Memory B cell (primary cell): ENCODE data around the gene KRT75.
"Not testable (repeated sequence)": the region's sequence is repeated elsewhere in the genome, so short reads cannot be mapped to it uniquely, and the experiment has no call there.

ENCODE experiments used
- ATAC-seq: fragments of 150-1000 bp; cut with Tn5 transposase; 2 replicates; pipeline ENCODE4 v1.10.0; 2021; ENCODE audit warnings: low read depth, mild to moderate bottlenecking, moderate library complexity
- DNase-seq, 2 donors: peaks; one replicate each; pipeline ENCODE4 v3.0.0; 2022; ENCODE audit warnings: low spot score in 2 of 2
- H3K27ac Mint-ChIP-seq: one replicate; pipeline ENCODE4 v1.8.0; 2022; ENCODE audit warnings: mild to moderate bottlenecking, moderate library complexity, mixed read lengths
- H3K27me3 Mint-ChIP-seq: one replicate; pipeline ENCODE4 v1.8.0; 2022; ENCODE audit warnings: mixed read lengths
- H3K36me3 Mint-ChIP-seq: one replicate; pipeline ENCODE4 v1.8.0; 2022; ENCODE audit warnings: mild to moderate bottlenecking, mixed read lengths
- H3K4me1 Mint-ChIP-seq: one replicate; pipeline ENCODE4 v1.8.0; 2022; ENCODE audit warnings: mixed read lengths
- H3K4me3 Mint-ChIP-seq: one replicate; pipeline ENCODE4 v1.8.0; 2022; ENCODE audit warnings: mild to moderate bottlenecking, moderate library complexity, mixed read lengths
- H3K9me3 Mint-ChIP-seq: one replicate; pipeline ENCODE4 v1.8.0; 2022; ENCODE audit warnings: mixed read lengths

Gene KRT75

DNA sequence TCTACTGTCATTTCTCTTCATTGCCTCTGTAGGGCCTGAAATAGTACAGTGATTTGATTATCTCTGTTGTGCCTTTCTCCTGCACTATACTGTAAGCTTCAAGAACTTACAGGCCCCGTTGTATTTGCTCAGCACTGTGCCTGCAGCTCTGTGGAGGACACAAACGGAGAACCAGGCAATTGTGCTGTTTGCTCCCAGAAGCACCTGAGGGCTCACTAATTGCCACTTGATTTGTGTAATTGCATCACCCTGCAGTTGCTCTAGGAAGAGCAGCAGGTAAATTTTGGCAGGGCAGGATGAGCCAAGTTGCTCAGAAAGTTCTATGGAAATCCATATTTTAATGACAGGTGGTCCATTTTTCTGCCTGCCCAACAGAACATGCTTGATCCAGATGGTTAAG lies 16.4 kb downstream of the KRT75 start:
- ATAC-seq (no peak), DNase-seq (no peak)
- H3K4me3 Mint-ChIP-seq, result no peak overlapping the region
- H3K4me1 Mint-ChIP-seq, result peaks cover 4% of the 10 kb centered on the region
- H3K36me3 Mint-ChIP-seq, result no peaks in the 10 kb centered on the region
- no peak overlapping the region for H3K27ac Mint-ChIP-seq
- peaks cover 17% of the 10 kb centered on the region for H3K27me3 Mint-ChIP-seq
- H3K9me3 Mint-ChIP-seq, result no peaks in the 10 kb centered on the region

DNA sequence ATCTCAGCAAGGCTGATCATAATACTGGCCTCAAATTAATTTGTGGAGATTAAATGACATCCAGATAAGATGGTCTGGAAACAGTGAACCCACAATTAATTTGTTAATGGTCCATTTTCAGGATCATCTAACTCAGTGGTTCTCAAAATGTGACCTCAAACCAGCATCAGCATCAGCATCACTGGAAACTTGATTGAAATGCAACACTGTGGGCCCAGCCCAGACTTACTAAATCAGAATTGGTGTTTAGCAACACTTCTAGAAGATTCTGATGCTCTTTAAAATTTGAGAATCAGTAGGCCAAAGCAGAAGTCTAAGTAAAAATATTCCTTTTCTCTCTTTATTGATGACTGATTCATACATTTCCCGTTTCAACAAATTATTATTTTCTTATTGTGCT lies 17.4 kb downstream of the KRT75 start:
- H3K27me3 Mint-ChIP-seq, result peaks cover 14% of the 10 kb centered on the region

DNA sequence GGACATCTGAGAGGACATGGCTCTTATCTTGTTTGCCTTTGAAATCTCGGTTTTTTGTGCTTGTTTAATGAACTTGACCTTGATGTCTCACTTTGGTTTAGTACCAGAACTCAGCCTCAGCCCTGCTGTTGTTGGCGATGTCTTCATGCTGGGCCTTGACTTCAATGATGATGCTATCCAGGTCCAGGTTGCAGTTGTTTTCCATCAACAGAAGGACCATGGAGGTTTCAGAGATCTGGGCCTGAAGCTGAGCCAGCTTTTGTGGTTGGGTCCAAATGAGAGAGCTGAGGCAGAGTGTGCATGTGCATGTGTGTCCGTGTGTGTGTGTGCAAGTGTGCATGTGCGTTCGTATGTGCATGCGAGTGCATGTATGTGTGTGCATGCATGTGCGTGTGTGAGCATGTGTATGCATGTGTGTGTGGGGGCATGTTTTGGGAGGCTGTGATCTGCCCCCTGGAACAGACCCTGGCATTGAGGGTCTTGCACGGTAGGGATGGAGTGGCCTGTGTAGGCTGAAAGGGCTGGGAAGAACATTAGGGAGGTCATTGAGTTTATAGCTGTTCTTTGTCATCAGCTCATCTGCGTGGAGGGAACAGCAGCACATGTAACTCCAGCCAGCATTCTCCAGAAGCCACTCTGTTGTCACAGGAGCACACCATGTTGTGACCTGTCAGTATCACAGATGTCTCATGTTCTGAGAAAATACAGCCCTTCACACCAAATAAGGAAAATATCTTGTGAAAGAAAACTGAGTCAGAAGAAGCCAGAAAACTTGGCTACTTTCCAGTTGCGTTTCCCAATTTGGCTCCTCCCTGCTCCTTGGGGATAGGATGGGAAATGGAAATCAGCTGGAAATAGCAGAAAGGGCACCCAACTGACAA lies 18.1 kb downstream of the KRT75 start:
- H3K9me3 Mint-ChIP-seq, result no peaks in the 10 kb centered on the region
- H3K4me3 Mint-ChIP-seq, result no peak overlapping the region
- H3K27me3 Mint-ChIP-seq, result peaks cover 14% of the 10 kb centered on the region
- H3K36me3 Mint-ChIP-seq, result no peaks in the 10 kb centered on the region
- no peak for ATAC-seq
- H3K4me1 Mint-ChIP-seq, result peaks cover 4% of the 10 kb centered on the region
- H3K27ac Mint-ChIP-seq, result no peak overlapping the region
- no peak for DNase-seq

More for the DNA sequence above, 17.4 kb downstream of the KRT75 start:
- Mint-ChIP-seq H3K4me1 (peaks cover 4% of the 10 kb centered on the region), H3K36me3 (no peaks in the 10 kb centered on the region), H3K9me3 (no peaks in the 10 kb centered on the region), H3K27ac (no peak overlapping the region), H3K4me3 (no peak overlapping the region)
- ATAC-seq (no peak), DNase-seq (no peak)

DNA sequence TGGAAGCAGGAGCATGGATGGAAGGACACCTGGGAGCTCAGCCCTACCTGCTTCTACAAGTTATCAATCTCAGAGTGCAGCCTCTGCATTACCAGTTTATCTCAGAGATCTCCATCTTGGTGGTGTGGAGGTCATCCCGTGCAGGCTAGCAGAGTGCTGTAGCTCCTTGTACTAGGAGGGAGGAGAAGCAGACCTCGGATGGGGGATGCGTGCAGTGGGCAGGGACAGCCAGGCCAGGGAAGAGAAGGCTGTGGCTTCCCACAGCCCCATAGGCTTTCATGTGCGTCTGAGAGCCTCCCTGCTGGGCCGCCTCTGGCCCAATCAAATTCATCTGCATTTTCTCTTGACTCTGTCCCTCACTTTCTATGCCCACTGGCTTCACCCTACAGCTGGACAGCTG lies 19.2 kb downstream of the KRT75 start:
- Mint-ChIP-seq H3K27me3 (peaks cover 12% of the 10 kb centered on the region), H3K27ac (no peak overlapping the region), H3K4me3 (no peak overlapping the region), H3K9me3 (no peaks in the 10 kb centered on the region), H3K4me1 (peaks cover under 1% of the 10 kb centered on the region), H3K36me3 (no peaks in the 10 kb centered on the region)
- ATAC-seq, result no peak
- DNase-seq, result no peak

DNA sequence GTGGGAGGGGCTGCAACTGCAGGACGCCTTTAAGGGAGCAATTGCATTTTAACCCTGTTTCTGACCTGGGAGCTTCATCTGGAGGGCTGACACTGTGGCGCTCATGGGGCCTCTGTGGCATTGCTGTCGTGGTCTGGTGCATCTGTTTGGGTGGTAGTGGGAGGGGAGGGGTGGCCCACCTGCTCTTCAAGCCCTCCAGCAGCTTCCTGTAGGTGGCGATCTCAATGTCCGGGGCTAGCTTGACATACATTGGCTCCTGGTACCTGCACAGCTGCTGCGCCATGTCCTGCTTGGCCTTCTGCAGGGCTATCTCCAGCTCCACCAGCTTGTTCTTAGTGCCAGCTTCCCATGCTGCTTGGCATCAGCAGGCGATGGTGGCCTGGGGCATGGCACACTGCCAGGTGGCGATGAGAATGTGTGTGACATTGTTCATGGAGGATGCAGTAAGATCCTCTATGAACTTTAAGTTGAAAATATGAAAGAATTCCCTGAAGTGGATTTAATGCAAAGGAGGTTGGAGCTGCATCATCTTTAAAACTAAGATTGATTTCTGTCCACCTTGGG lies 20.3 kb downstream of the KRT75 start:
- Mint-ChIP-seq H3K4me1 (no peaks in the 10 kb centered on the region), H3K36me3 (no peaks in the 10 kb centered on the region), H3K9me3 (no peaks in the 10 kb centered on the region), H3K4me3 (no peak overlapping the region), H3K27me3 (peaks cover 12% of the 10 kb centered on the region), H3K27ac (no peak overlapping the region)
- DNase-seq, result no peak
- ATAC-seq, result no peak

DNA sequence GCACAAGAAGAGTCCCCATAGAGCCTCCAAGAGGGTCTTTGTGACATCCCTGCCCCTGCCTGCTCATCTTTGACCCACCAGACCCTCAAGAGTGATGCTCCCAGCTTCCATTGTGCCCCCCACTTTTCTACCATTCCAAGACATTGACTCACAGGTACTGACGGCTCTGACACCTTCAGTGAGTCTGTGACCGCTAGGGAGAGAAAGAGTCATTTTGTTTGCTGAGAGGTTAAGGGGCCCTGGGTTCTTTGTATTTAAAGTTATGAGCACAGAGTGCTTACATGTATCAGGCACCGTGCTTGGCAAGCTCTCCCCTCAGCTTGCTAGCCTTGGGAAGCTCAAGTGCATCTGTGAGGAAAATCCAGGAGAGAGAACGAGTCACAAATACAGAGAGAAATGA lies 21.0 kb downstream of the KRT75 start:
- H3K9me3 Mint-ChIP-seq, result no peaks in the 10 kb centered on the region
- no peaks in the 10 kb centered on the region for H3K4me1 Mint-ChIP-seq
- H3K27me3 Mint-ChIP-seq, result peaks cover 15% of the 10 kb centered on the region
- no peak overlapping the region for H3K27ac Mint-ChIP-seq
- H3K4me3 Mint-ChIP-seq, result no peak overlapping the region
- ATAC-seq, result no peak
- no peak for DNase-seq
- H3K36me3 Mint-ChIP-seq, result peaks cover 3% of the 10 kb centered on the region

DNA sequence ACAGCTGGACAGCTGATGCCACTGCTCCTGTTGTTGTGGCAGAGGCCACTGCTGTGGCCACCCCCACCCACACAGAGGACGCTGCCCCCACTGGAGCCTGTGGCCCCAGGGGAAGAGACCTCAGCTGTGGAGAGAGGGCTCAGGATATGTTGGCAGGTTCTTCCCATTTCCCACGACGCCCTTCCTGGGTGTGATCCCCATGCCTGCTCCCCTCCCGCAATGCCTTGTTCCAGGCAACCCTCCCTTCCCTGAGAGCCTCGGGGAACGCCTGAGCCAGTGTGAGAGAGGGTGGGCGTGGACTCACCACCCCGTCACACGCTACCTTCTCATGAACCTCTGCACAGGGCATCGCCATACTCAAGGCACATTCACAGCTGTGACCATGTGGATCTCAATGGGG lies 22.4 kb downstream of the KRT75 start:
- Mint-ChIP-seq H3K9me3 (no peaks in the 10 kb centered on the region), H3K4me1 (no peaks in the 10 kb centered on the region), H3K4me3 (no peak overlapping the region), H3K27ac (no peak overlapping the region), H3K36me3 (peaks cover 3% of the 10 kb centered on the region), H3K27me3 (peaks cover 18% of the 10 kb centered on the region)
- DNase-seq, result no peak
- ATAC-seq, result no peak

DNA sequence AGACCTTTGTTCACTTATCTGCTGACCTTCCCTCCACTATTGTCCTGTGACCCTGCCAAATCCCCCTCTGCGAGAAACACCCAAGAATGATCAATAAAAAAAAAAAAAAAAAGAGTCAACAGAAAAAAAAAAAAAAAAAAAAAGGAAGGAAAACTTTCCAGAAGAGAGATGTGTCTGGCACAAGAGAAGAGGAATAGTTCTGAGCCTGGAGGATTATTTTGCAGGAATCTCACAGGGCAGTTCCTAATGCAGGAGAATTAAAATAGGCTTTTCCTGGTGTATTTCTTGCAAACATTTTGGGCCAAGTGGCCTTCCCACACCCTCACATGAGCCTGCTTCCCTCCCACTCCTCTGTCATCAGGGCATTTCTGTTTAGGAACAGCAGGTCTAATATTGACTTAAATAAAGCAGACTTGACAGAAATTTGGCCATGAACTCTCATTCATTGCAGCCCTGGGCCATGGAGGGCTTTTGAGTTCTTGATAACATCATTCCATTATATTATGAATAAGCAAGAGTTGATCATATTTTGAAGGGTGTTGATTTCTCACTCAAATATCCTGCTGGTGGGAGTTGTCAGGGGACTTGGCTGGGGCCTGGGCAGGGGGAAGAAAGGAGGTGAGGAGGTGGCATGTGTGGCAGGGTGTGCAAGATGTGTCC lies 23.5 kb downstream of the KRT75 start:
- not testable (repeated sequence) for H3K9me3 Mint-ChIP-seq, ATAC-seq
- peaks cover 16% of the 10 kb centered on the region for H3K27me3 Mint-ChIP-seq

DNA sequence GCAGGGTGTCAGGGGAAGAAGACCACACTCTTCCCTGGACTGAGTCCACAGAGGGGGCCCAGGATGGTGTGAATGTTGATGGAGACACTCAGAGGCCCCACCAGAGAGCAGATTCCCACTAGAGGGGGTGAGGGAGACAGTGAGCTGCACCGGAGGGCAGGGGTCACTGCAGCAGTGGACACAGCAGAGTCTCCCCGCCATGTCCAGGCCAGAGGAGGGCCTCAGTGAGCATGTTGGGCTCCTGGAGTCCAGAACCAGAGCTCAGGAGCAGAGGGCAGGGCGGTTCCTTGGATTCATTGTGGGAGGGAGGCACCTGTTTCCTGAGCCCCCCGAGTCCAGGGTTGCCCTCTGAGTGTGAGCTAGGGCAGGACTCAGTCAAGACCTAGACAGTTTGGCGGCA lies 26.3 kb downstream of the KRT75 start:
- no peak for ATAC-seq
- Mint-ChIP-seq H3K36me3 (peaks cover 3% of the 10 kb centered on the region), H3K27me3 (peaks cover 12% of the 10 kb centered on the region)

More for the DNA sequence above, 23.5 kb downstream of the KRT75 start:
- H3K4me1 Mint-ChIP-seq, H3K36me3 Mint-ChIP-seq, H3K27ac Mint-ChIP-seq, DNase-seq, H3K4me3 Mint-ChIP-seq: not testable (repeated sequence)

DNA sequence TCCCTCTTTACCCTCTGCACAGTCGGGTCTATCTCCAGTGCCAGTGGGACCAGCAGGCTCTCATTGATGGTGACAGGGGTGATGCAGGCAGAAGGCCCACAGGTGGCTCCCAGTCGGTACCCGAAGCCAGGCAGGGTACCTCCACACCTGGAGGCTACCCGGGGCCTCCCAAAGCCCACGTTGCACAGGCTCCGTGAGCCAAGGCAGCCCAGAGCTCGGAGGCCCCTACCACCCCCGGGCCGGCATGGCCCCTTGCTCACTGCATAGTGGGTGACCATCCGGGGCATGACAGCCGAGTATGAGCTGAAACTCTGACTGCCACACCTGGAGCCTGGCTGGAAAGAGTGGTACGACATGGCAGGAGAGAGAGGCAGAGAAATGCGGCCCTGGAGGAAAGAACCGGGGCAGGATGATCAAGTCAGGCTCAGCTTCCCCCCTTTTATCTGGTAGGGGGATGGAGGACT lies 28.2 kb downstream of the KRT75 start, which contains the start of gene KRT82:
Gene KRT82, minus strand, starts transcription at position 414 of the 464 bp plus-strand sequence. Its CDS starts 58 bp downstream, at position 356.
- DNase-seq (no peak), ATAC-seq (no peak)
- Mint-ChIP-seq H3K4me1 (no peaks in the 10 kb centered on the region), H3K27me3 (peaks cover 18% of the 10 kb centered on the region), H3K9me3 (no peaks in the 10 kb centered on the region), H3K36me3 (peaks cover 3% of the 10 kb centered on the region), H3K27ac (no peak within 1 kb of the TSS), H3K4me3 (no peak within 1 kb of the TSS)

More for the DNA sequence above, 26.3 kb downstream of the KRT75 start:
- no peak overlapping the region for H3K27ac Mint-ChIP-seq
- H3K4me3 Mint-ChIP-seq, result no peak overlapping the region
- no peaks in the 10 kb centered on the region for H3K4me1 Mint-ChIP-seq
- H3K9me3 Mint-ChIP-seq, result no peaks in the 10 kb centered on the region
- DNase-seq, result no peak

DNA sequence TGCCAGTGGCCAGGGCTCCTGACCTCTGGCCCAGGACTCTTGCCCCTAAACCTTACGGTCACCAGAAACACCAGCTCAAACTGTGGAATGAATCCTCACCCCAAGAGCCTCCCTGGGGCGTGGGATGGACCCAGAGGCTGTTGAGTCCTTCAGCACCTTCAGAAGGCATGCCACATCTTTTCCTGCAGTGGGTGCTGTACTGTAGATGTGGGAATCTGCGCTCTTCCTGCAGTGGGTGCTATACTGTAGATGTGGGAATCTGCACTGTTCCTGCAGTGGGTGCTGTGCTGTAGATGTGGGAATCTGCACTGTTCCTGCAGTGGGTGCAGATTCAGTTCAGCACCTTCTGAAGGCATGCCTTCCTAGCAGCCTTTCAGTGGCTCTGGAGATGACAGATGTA lies 29.2 kb downstream of the KRT75 start:
- Mint-ChIP-seq H3K27ac (no peak overlapping the region), H3K27me3 (peaks cover 17% of the 10 kb centered on the region), H3K36me3 (peaks cover 3% of the 10 kb centered on the region), H3K9me3 (no peaks in the 10 kb centered on the region), H3K4me3 (no peak overlapping the region), H3K4me1 (no peaks in the 10 kb centered on the region)
- DNase-seq, result no peak
- no peak for ATAC-seq

DNA sequence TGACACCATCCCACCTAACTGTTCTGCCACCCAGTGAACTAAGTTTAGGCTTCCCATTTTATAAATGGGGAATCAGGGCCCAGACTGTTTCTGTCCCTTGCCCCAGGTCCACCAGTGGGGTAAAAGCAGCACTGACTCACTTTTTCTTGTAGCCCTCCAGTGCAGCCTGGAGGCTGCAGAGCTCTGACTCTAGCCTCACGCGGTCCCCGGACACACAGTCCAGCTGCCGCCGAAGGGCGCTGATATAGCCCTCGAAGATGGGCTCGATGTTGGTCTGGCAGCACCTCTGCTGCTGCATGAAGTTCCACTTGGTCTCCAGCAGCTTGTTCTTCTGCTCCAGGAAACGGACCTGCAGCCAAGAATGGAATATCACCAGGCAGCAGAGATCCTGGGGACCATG lies 30.6 kb downstream of the KRT75 start:
- ATAC-seq (no peak), DNase-seq (no peak)
- H3K27ac Mint-ChIP-seq, result no peak overlapping the region
- H3K4me3 Mint-ChIP-seq, result no peak overlapping the region
- no peaks in the 10 kb centered on the region for H3K9me3 Mint-ChIP-seq
- peaks cover 18% of the 10 kb centered on the region for H3K27me3 Mint-ChIP-seq
- no peaks in the 10 kb centered on the region for H3K4me1 Mint-ChIP-seq
- peaks cover 1% of the 10 kb centered on the region for H3K36me3 Mint-ChIP-seq

DNA sequence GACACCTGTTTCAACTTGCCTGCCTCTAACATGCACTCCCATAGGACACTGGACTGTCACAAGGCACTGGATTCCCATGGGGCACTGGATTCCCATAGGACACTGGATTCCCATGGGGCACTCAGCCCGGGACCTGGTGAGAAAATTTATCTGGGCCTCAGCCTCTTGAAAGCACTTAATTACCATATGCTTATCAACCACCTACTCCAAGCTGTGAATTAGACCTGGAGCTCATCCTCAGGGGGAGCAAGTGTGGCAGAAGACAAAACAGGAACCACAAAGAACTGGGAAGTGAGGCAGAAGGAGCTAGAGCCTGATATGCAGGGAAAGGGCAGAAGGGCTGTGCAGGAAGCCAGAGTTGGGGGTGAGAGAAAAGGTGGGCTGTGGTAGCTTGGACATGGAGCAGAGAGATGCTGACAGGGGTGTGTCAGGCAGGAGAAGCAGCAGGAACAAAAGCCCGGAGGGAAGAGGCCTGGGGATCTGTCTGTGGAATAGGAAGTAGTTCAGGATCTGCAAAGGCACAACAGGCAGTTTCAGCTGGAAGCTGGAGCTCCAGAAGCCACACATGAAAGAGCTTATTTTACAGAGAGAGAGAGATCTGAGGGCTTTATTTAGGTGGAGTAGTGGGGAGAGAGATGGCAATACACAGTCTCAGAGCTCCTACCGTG lies 31.2 kb downstream of the KRT75 start:
- H3K27ac Mint-ChIP-seq, result no peak overlapping the region
- H3K9me3 Mint-ChIP-seq, result no peaks in the 10 kb centered on the region
- no peaks in the 10 kb centered on the region for H3K36me3 Mint-ChIP-seq
- DNase-seq, result no peak
- no peak overlapping the region for H3K4me3 Mint-ChIP-seq
- peaks cover 17% of the 10 kb centered on the region for H3K27me3 Mint-ChIP-seq
- no peak for ATAC-seq
- H3K4me1 Mint-ChIP-seq, result no peaks in the 10 kb centered on the region

DNA sequence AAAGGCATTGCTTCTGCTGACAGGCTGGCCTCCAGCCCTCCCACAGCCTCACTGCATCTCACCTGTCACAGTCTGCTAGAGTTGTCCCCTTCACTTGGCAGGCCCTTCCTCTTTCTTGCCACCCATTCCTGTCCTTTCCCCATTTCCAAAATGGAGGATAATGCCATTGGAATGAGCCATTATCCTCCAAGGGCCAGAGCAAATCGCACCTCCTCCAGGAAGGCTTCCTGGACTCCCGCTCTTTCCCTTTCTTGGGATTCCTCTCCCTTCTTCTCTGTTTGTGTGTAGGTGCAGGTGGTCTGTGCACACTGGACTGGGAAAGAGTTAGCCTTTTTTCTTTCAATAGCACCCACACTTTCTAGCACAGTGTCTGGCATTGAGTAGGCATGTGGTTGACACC lies 31.8 kb downstream of the KRT75 start:
- no peak for DNase-seq
- Mint-ChIP-seq H3K27me3 (peaks cover 13% of the 10 kb centered on the region), H3K36me3 (no peaks in the 10 kb centered on the region), H3K27ac (no peak overlapping the region), H3K9me3 (no peaks in the 10 kb centered on the region), H3K4me3 (no peak overlapping the region), H3K4me1 (no peaks in the 10 kb centered on the region)
- ATAC-seq, result no peak
